Neural progenitor cell (in vitro differentiated cells): Measurements from ENCODE around the gene OTULIN.

ENCODE experiments used
- CTCF ChIP-seq: fragments of 200-600 bp; sonication (generic); IDR thresholded peaks from 2 replicates; pipeline ENCODE4 v1.5.1; 2017; ENCODE audit warnings: antibody characterized with exemption, mild to moderate bottlenecking
- EZH2 ChIP-seq: fragments of 200-600 bp; sonication (generic); IDR thresholded peaks from 2 replicates; pipeline ENCODE4 v1.6.1; 2017; ENCODE audit warnings: antibody characterized with exemption, mild to moderate bottlenecking, moderate library complexity
- EZH2phosphoT487 ChIP-seq: fragments of 200-600 bp; sonication (generic); IDR thresholded peaks from 2 replicates; pipeline ENCODE4 v1.6.1; 2017; ENCODE audit warnings: antibody characterized with exemption

- TF ChIP-seq CTCF (no peak), EZH2 (no peak), EZH2phosphoT487 (no peak)
Observed at GRCh38 chr5:14706615-14707021, 42.1 kb downstream of the OTULIN start.
